Pons (tissue), 1 donor: ENCODE measurements around the gene SLC27A4.
A peak's percentile ranks its signal among the peaks of the same experiment; 100 is the strongest.

Experiments used
- DNase-seq: peaks from one replicate; pipeline ENCODE4 v3.0.0-alpha.2; 2016; ENCODE audit warnings: low spot score

SLC27A4 gene

GRCh38 chr9:128339761-128340690 lies at the start of gene SLC27A4:
SLC27A4 (plus strand) TSS chr9:128340527; CDS start chr9:128343133, 2,606 bp downstream.
- DNase-seq = peak; percentile 40

- DNase-seq = no peak
Observed at GRCh38 chr9:128292009-128292408, 48.3 kb upstream of the SLC27A4 start.

- DNase-seq = no peak
Observed at GRCh38 chr9:128293091-128293490, 47.2 kb upstream of the SLC27A4 start.

DNA sequence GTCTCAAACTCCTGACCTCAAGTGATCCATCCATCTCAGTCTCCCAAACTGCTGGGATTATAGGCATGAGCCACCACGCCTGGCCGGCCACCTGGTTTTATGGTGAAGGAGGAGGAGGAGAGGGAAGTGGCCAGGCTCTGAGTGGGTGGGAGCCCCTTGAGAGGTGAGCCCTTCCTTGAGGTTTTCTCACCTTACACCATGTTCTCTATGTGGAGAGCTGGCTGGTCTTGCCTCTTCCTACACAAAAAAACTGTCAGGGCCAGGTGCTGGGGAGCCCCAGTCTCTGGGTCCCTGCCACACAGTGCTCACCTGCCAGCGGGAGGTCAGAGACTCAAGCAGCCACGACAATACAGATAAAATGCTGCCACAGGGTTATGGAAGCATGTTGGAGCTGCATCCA lies 46.2 kb upstream of the SLC27A4 start:
- no peak for DNase-seq

- DNase-seq = no peak
Observed at GRCh38 chr9:128296340-128297220, 43.7 kb upstream of the SLC27A4 start.

GRCh38 chr9:128297221-128297773 lies 43.0 kb upstream of the SLC27A4 start:
- DNase-seq = no peak

DNA sequence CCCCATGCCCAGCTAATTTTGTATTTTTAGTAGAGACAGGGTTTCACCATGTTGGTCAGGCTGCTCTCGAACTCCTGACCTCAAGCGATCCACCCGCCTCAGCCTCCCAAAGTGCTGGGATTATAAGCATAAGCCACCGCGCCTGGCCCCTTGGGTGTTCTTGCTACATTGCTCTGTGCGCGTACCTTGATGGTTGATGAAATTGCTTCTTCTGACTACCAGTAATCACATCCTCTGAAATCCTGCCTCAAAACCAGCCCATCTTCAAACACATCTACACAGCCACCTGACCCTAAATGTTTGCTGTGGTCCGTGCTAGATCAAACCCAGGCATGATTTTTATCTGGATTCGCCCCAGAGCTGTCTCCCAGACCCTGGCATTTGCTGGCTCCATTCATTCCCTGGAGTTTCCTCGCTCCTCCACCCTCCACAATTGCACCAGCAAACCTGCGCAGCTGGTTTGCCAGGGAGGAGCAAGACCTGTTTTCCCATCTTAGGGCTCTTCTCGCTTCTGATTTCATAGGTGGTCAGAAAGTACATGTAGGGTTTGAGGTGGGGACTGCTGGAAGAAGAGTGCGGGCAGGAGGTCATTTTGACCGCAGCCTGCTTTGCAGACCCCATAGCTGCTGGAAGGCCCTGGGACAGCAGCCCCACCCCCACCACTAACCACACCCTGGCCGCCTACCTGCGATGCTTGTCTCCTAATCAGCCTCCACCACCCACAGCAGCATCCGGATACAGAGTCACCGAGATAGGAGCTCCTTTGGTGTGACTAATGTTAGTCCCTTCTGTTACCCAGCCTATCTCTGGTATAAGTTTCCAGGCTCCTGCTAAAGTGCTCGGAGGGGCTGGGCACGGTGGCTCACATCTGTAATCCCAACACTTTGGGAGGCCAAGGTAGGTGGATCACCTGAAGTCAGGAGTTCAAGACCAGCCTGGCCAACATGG lies 41.5 kb upstream of the SLC27A4 start:
- DNase-seq = no peak

DNA sequence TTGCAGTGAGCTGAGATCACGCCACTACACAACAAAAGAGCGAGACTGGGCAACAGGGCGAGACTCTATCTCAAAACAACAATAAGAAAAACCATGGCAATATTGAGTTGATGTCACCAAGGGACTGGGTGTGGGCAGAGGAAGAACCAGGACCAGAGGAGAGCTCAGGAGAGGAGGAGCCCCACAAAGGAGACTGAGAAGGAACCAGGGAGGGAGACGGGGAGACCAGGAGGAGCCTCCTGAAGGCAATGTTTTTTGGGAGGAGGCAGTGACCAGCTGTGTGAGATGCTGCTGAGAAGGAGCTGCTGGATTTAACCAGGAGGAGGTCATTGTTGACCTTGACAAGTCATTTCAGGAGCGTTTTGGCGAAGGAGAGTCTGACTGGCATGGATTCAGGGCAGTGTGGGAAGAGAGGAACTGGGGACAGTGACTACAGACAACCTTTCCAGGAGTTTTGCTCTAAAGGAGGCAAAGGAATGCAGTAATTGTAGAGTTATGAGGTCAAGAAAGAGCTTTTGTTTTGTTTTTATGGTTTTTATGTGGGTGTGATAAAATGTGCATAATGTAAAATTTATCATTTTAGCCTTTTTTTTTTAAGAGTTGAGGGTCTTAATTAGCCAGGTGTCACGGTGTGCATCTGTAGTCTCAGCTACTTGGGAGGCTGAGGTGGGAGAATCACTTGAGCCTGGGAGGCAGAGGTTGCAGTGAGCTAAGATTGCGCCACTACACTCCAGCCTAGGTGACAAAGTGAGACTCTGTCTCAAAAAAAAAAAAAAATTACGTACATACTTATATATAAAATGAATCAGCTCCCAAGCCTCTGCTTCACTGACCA lies 36.0 kb upstream of the SLC27A4 start:
- no peak for DNase-seq

GRCh38 chr9:128304971-128305288 lies 35.4 kb upstream of the SLC27A4 start:
- no peak for DNase-seq

GRCh38 chr9:128309551-128309950 lies 30.8 kb upstream of the SLC27A4 start:
- no peak for DNase-seq

DNA sequence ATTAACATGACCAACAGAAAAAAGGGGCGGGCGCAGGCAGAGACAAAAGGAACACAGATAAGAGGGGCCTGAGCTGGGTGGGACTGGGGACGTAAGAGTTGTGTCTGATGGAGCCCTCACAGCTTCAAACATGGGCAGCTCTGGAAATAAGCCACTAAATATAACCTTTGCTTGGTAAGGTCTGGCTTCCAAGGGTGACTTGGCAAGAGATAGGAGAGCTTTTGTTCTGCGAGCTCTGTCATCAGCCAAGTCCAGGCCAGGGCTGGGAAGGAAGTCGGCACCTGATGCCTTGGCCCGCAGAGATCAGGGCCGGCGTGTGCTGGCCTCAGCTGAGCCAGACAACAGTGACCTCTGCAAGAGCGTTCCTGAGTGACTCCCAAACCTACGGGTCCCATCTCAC lies 29.9 kb upstream of the SLC27A4 start:
- DNase-seq = peak; percentile 69

- no peak for DNase-seq
Observed at GRCh38 chr9:128314697-128315096, 25.6 kb upstream of the SLC27A4 start.

GRCh38 chr9:128316421-128316820 lies 23.9 kb upstream of the SLC27A4 start:
- DNase-seq = peak; percentile 97

- peak; percentile 79 for DNase-seq
Observed at GRCh38 chr9:128317629-128318028, 22.7 kb upstream of the SLC27A4 start.

- DNase-seq = no peak
Observed at GRCh38 chr9:128321343-128321742, 19.0 kb upstream of the SLC27A4 start.

- no peak for DNase-seq
Observed at GRCh38 chr9:128321879-128322403, 18.4 kb upstream of the SLC27A4 start.

GRCh38 chr9:128322404-128323211 lies 17.7 kb upstream of the SLC27A4 start, which contains the start of the genes COQ4 and TRUB2:
COQ4 (plus strand) TSS chr9:128322839; CDS start chr9:128322859, 20 bp downstream.
TRUB2 (minus strand) TSS chr9:128322447; CDS start chr9:128322408, 39 bp downstream.
- DNase-seq = peak; percentile 96

GRCh38 chr9:128323212-128323730 lies 17.1 kb upstream of the SLC27A4 start:
- DNase-seq = no peak

DNA sequence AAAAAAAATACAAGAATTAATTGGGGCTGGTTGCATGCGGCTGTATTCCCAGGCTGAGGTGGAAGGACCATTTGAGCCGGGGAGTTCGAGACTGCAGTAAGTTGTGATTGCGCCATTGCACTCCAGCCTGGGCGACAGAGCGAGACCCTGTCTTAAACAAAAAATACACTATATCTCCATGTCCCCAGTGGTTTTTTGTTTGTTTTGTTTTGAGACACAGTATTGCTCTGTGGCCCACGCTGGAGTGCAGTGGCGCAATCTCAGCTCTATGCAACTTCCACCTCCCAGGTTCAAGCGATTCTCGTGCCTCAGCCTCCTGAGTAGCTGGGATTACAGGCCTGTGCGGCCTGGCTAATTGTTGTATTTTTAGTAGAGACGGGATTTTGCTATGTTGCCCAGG lies 16.5 kb upstream of the SLC27A4 start:
- no peak for DNase-seq
